GM13976 (cell line): ENCODE measurements around the gene LARP4B.

ENCODE experiments used
- DNase-seq: peaks from one replicate; pipeline ENCODE4 v3.0.0; 2012; ENCODE audit warnings: low spot score
- in situ Hi-C: fragments of 300-500 bp; cut with MboI; formaldehyde crosslinking; loops from one replicate; pipeline ENCODE4 v1.12.0; 2022; ENCODE audit warnings: low sequenced_read_pairs, mixed read lengths, inconsistent platforms; ENCODE audit not compliant: unreplicated experiment
- TF ChIP-seq, protein P1 (sequence below): IDR thresholded peaks from 2 replicates; pipeline ENCODE4 v1.5.1; 2012; ENCODE audit warnings: borderline replicate concordance, mild to moderate bottlenecking; ENCODE audit not compliant: insufficient read depth; ENCODE audit errors: extremely low read depth, missing control alignments, control extremely low read depth

LARP4B gene

DNA sequence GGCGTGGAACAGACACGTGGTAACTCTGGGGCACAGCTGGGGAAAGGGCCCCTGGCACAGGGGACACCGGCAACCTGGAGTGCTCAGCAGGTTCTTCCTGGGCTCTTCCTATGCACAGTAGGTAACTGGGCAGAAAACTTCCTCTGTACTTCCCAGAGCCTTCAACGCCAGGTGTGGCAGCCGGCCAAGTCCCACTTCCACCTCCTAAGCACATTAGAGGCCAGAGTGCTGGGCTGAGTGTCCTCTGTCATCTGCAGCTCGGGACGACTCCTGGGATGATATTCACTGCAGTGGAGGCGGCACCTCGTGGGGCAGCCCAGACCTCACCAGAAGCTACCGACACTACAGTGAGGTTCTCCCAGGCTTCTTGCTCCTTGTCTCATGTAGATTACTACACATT is 114.5 kb downstream of the LARP4B start:
- in situ Hi-C loops: no loop called here
- TF ChIP-seq, protein P1, sequence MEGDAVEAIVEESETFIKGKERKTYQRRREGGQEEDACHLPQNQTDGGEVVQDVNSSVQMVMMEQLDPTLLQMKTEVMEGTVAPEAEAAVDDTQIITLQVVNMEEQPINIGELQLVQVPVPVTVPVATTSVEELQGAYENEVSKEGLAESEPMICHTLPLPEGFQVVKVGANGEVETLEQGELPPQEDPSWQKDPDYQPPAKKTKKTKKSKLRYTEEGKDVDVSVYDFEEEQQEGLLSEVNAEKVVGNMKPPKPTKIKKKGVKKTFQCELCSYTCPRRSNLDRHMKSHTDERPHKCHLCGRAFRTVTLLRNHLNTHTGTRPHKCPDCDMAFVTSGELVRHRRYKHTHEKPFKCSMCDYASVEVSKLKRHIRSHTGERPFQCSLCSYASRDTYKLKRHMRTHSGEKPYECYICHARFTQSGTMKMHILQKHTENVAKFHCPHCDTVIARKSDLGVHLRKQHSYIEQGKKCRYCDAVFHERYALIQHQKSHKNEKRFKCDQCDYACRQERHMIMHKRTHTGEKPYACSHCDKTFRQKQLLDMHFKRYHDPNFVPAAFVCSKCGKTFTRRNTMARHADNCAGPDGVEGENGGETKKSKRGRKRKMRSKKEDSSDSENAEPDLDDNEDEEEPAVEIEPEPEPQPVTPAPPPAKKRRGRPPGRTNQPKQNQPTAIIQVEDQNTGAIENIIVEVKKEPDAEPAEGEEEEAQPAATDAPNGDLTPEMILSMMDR: no peak
- no peak for DNase-seq

DNA sequence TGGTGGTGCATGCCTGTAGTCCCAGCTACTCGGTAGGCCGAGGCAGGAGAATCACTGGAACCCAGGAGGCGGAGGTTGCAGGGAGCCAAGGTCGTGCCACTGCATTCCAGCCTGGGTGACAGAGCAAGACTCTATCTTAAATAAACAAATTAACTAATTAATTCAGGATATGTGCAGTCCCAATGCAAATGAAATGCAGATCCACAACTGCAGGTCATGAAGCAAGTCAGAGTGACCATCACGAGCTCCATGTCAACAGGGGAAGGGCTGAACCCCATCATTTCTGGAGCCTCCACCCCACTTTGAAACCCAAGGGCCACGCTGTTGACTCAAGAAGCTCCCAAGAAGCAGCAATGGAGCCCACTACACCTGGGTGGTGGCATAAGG is 115.4 kb downstream of the LARP4B start:
- DNase-seq: no peak
- in situ Hi-C loops: no loop called here

DNA sequence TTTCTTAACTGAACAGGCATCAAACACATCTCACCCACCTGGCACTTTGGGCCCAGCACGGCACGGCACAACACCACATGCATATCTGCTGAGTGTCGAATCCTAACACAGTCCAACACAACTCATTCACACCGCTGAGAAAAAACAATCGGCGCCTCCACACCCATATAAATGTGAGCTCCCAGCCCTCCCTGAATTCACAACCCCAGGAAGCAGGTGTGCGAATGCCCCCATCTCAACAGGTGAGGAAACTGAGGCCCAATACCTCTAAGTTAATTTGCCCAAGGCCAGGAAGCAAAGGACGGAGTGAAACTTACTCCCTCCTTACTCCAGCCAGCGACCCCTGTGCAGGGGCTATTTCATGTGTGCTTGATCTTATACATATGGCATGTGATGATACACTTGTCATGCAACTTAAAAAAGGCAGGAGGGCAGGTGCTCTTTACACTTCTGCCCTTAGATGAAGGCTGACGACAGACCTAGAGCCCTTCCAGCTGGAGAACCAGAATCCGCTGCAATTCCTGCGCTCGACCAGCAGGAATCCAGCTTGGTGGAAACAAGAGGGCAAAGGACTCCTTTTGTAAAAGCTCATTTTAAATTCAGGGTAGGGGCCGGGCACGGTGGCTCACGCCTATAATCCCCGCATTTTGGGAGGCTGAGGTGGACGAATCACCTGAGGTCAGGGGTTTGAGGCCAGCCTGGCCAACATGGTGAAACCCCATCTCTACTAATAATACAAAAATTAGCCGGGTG is 116.0 kb downstream of the LARP4B start:
- in situ Hi-C loops: no loop called here
- DNase-seq: no peak

More for the DNA sequence above, 115.4 kb downstream of the LARP4B start:
- TF ChIP-seq, protein P1: no peak

DNA sequence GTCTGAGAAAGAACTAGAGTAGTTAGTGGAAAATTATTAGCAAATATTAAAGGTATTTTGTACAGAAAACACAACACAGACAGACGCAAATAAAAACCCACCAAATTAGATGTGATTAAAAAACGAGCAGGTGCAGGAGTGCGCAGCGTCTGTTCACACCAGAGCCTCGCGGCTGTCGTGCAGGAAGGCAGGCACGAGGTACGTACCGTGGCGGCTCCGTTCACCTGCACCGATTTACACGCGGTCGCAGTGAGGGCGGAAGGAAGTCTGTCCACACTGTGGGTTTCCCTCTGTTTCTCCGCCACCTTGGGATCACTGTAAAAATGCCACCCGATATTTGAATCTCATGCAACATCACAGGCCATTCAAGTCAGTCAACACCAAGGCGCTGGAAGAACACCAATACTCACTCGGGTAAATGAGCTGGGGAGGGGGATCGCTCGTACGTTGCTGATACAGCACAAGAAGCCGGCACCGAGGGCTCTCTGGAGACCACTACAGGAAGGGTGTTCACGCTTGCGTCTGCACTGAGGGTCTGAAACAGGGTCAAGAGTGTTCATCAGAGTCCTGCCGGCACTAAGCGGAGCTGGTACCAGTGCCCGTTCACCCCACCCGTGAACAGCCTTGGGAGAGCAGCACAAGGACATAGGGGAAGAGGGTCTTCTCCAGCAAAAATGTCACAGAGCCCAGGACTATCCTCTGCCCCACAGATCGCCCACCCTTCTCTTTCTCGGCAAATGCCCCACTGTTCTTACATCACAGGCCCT is 116.8 kb downstream of the LARP4B start:
- no peak for DNase-seq
- TF ChIP-seq, protein P1: no peak
- in situ Hi-C loops: no loop called here

More for the DNA sequence above, 116.0 kb downstream of the LARP4B start:
- TF ChIP-seq, protein P1: no peak

DNA sequence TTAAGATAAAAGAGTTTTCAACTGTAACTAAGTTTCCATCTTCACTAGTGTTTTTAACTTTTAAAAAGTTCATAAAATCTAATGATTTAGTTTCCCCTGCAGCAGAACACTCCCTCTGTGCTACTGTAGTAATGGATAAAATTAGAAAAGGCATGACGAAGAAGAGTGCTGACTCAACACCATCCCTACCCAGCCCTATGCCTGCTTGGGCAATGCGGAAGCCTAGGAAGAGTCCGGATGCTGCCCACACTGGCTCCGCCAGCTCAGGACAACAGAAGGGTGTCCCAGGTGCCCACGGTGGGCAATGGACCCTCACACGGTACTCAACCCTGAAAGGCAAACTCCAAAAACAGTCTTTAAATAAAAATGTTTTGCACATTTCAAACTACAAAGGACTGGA is 118.2 kb downstream of the LARP4B start:
- no peak for DNase-seq
- in situ Hi-C loops: no loop called here
- TF ChIP-seq, protein P1: no peak

DNA sequence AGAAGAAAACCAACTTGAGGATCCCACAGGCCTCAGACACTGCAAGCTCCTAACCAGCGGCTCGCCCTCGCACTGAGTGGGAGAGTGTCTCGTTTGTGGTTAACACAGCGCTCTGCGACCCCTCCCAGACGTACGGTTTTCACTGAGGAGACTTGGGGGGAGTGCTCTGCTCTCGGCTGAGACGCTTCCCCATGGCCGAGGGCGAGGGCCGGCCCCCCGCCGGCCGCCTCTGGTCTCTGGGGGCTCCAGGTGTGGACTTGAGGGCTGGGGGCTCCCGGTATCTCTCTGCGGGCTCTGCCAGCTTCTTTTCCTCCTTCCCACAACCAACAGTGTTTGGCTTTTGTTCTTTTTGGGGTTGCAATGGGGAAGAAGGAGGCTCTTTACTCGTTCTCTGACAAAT is 118.7 kb downstream of the LARP4B start:
- in situ Hi-C loops: no loop called here
- TF ChIP-seq, protein P1: no peak
- DNase-seq: no peak
